Pancreas (tissue), 10 donors: ENCODE measurements around the gene TM4SF20. TPM values are rescaled to one million over a fixed set of nuclear protein-coding genes. Genes with fewer than 3 reads are reported as not detected.
"Not testable (repeated sequence)": the region's sequence is repeated elsewhere in the genome, so short reads cannot be mapped to it uniquely, and the experiment has no call there.

Experiments
- ATAC-seq, 4 donors: fragments of 200-7000 bp; cut with Tn5 transposase; one replicate each; pipeline versions ENCODE4 v1.8.0 to v1.9.1; 2020; ENCODE audit warnings: mild to moderate bottlenecking in 4 of 4, moderate library complexity in 4 of 4
- DNase-seq, 6 donors: peaks; one replicate each; pipeline ENCODE4 v3.0.0-alpha.2; 2020
- FAIRE-seq: peaks from 2 replicates; lab custom pipeline; 2012; peaks lifted over from hg19 to GRCh38; lab: Jason Lieb, UNC
- H3K27ac ChIP-seq, 4 donors: fragments of 200-600 bp; sonication (generic); 1 replicate in 3 of 4; 2 replicates in 1 of 4; pipeline versions ENCODE4 v1.5.0 to v1.8.0; 2020
- H3K27me3 ChIP-seq, 4 donors: fragments of 200-600 bp; one replicate each; pipeline ENCODE4 v1.8.0; 2021
- H3K36me3 ChIP-seq, 3 donors: fragments of 200-600 bp; sonication (generic) in 1 of 3; one replicate each; pipeline versions ENCODE4 v1.5.0 to v1.8.0; 2020 to 2021
- H3K4me1 ChIP-seq, 3 donors: fragments of 200-600 bp; one replicate each; pipeline ENCODE4 v1.8.0; 2021
- H3K4me3 ChIP-seq, 4 donors: fragments of 200-600 bp; sonication (generic) in 2 of 4; one replicate each; pipeline versions ENCODE4 v1.5.0 to v1.8.0; 2020 to 2021
- H3K9me3 ChIP-seq, 4 donors: fragments of 200-600 bp; one replicate each; pipeline ENCODE4 v1.8.0; 2021
- CTCF ChIP-seq, 4 donors: fragments of 200-600 bp; sonication (generic) in 3 of 4; IDR thresholded peaks; one replicate each; pipeline versions ENCODE4 v1.5.0 to v1.8.0; 2021; ENCODE audit warnings: antibody characterized with exemption in 4 of 4
- WGBS, 2 donors: extraction: QIAGEN DNeasy Blood & Tissue Kit; methylation state at CpG; one replicate each; pipeline ENCODE4 v1.1.7; 2013; 5-methylcytosine and 5-hydroxymethylcytosine counted together
- intact Hi-C, 3 donors: fragments of 100-400 bp; cut with DNase I; formaldehyde crosslinking; loops; one replicate each; pipeline versions ENCODE4 v1.11.1 to v1.14.2; 2022
- polyA plus RNA-seq, 2 donors: library from polyadenylated mRNA; stranded (reverse); fragments of 200-250 nt; gene quantifications; one replicate each; pipeline ENCODE4 v1.2.3, GENCODE V29; 2013
- total RNA-seq, 6 donors: library from RNA; stranded (reverse); fragmentation: NEBNext Ultra II Directional in 4 of 6; extraction: Animal tissue kit (Norgen Biotek cat#: 25700) in 4 of 6; gene quantifications; one replicate each; pipeline versions ENCODE4 v1.2.1 to v1.2.4, GENCODE V29; 2021 to 2023
- donor health status: healthy with polysubstance abuse.
- donor health status: DM: no; HTN: no; CAD: no; lungs with moderate emphysema.
- donor health status: DM: no; HTN: no; CAD: no.
- donor health status: control.
- donor health status: control.
- donor health status: Bipolar disorder and iron deficiency.
- donor health status: DM: yes; HTN: yes; CAD: no.
- donor health status: DM: no; HTN: no; CAD: no.
- donor health status: DM: no; HTN: no; CAD: no.
- donor health status: DM: yes; HTN: yes; CAD: no.

TM4SF20 gene
- total and polyA plus RNA-seq, 8 donors = not detected

GRCh38 chr2:227386630-227387029, 7.5 kb upstream of the TM4SF20 start:
- ATAC-seq (no peak), DNase-seq (no peak), FAIRE-seq (no peak)
- Histone ChIP-seq H3K27me3 (no peaks in the 10 kb centered on the region), H3K9me3 (no peaks in the 10 kb centered on the region), H3K4me1 (no peaks in the 10 kb centered on the region), H3K27ac (no peak overlapping the region), H3K4me3 (no peak overlapping the region), H3K36me3 (no peaks in the 10 kb centered on the region)
- TF ChIP-seq CTCF (IDR thresholded peaks at IDR 0.05) = no peak
- WGBS, 2 donors = 74 to 80% methylated on average over 6 of the region's 6 CpGs
- intact Hi-C loops = no loop called here

- no peaks in the 10 kb centered on the region for H3K9me3 ChIP-seq
- no peaks in the 10 kb centered on the region for H3K27me3 ChIP-seq
- H3K4me1 ChIP-seq = no peaks in the 10 kb centered on the region
- FAIRE-seq (no peak), ATAC-seq (no peak), DNase-seq (no peak)
- WGBS, 2 donors = 64 to 78% methylated on average over 3 of the region's 3 CpGs
- TF ChIP-seq CTCF (IDR thresholded peaks at IDR 0.05) = no peak
- H3K4me3 ChIP-seq = no peak overlapping the region
- intact Hi-C loops = no loop called here
- H3K36me3 ChIP-seq = no peaks in the 10 kb centered on the region
- H3K27ac ChIP-seq = no peak overlapping the region
Observed at GRCh38 chr2:227383686-227384085, 4.6 kb upstream of the TM4SF20 start.

GRCh38 chr2:227382241-227382835, 3.2 kb upstream of the TM4SF20 start:
- H3K9me3 ChIP-seq, intact Hi-C loops, H3K4me3 ChIP-seq, FAIRE-seq, H3K27ac ChIP-seq, ATAC-seq, H3K4me1 ChIP-seq, H3K27me3 ChIP-seq, DNase-seq, H3K36me3 ChIP-seq: not testable (repeated sequence)
- WGBS, 2 donors = 71 to 88% methylated on average over 2 of the region's 2 CpGs

GRCh38 chr2:227378371-227378782, 729 bp downstream of the TM4SF20 start:
- no peaks in the 10 kb centered on the region for H3K27me3 ChIP-seq
- 64 to 78% methylated on average over 4 of the region's 4 CpGs for WGBS, 2 donors
- ATAC-seq = no peak
- intact Hi-C loops = no loop called here
- no peak overlapping the region for H3K27ac ChIP-seq
- DNase-seq = no peak
- no peaks in the 10 kb centered on the region for H3K4me1 ChIP-seq
- TF ChIP-seq CTCF (IDR thresholded peaks at IDR 0.05) = no peak
- H3K36me3 ChIP-seq = no peaks in the 10 kb centered on the region
- no peak overlapping the region for H3K4me3 ChIP-seq
- no peak for FAIRE-seq
- no peaks in the 10 kb centered on the region for H3K9me3 ChIP-seq

- ATAC-seq (no peak), FAIRE-seq (no peak), DNase-seq (no peak)
- intact Hi-C loops = no loop called here
- H3K9me3 ChIP-seq = no peaks in the 10 kb centered on the region
- no peak overlapping the region for H3K27ac ChIP-seq
- WGBS, 2 donors = 69 to 73% methylated on average over 8 of the region's 8 CpGs
- TF ChIP-seq CTCF (IDR thresholded peaks at IDR 0.05) = no peak
- H3K4me3 ChIP-seq = no peak overlapping the region
- no peaks in the 10 kb centered on the region for H3K36me3 ChIP-seq
- no peaks in the 10 kb centered on the region for H3K27me3 ChIP-seq
- no peaks in the 10 kb centered on the region for H3K4me1 ChIP-seq
Observed at GRCh38 chr2:227377467-227378351, 1.4 kb downstream of the TM4SF20 start.
